ENCODE measurements around the gene MEPCE.
"Not testable (repeated sequence)": the region's sequence is repeated elsewhere in the genome, so short reads cannot be mapped to it uniquely, and the experiment has no call there.

MEPCE gene

DNA sequence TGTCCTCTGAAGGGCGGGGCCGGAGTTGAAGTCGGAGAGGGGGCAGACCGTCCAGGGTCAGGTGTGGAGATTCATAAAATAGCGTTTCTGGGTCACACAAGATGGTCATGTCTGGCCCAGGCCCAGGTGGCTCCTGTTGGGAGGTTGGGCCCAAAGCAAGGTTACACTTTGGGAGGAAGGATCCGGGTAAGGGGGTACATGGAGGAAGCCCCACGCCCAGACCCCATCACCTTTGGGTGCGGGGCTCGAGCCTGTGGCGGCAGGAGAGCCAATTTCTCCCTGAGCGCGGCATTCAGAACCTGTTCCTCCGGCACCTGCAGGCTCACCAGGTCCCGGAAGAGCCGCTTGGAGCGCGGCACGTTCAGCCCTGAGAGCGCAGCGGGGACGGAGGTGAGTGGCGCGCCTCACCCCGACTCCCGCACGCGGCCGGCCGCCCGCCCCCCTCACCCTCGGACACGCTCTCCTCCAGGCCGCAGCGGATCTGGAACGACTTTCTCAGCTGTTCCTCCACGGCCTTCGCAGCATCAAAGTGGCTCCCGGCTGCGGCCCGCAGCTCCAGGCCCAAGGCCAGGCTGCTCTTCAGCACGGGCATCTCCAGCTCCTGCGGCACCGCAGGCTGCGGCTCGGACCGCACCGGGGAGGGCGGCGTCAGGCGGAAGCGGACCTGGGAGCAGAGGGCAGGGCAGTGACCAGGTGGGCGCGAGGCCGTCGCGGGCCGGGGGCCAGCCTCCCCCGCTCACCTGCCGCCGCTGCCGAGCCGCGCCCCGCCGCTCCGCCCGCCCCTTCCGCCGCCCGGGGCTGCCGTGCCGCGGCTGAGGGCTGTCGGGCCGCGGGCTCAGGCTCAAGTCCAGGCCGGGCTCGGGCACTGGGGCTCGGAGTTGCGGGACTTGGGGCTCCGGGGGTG lies 6.0 kb downstream of the MEPCE start:
- no peak for DNase-seq (ENCODE audit: low read depth)
- H3K4me3 ChIP-seq (ENCODE audit: low read depth, low read length): peak overlapping the region; percentile 97
- TF ChIP-seq, protein P1, sequence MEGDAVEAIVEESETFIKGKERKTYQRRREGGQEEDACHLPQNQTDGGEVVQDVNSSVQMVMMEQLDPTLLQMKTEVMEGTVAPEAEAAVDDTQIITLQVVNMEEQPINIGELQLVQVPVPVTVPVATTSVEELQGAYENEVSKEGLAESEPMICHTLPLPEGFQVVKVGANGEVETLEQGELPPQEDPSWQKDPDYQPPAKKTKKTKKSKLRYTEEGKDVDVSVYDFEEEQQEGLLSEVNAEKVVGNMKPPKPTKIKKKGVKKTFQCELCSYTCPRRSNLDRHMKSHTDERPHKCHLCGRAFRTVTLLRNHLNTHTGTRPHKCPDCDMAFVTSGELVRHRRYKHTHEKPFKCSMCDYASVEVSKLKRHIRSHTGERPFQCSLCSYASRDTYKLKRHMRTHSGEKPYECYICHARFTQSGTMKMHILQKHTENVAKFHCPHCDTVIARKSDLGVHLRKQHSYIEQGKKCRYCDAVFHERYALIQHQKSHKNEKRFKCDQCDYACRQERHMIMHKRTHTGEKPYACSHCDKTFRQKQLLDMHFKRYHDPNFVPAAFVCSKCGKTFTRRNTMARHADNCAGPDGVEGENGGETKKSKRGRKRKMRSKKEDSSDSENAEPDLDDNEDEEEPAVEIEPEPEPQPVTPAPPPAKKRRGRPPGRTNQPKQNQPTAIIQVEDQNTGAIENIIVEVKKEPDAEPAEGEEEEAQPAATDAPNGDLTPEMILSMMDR (IDR thresholded peaks at IDR 0.05; ENCODE audit: low read depth, low read length, missing control alignments): no peak

DNA sequence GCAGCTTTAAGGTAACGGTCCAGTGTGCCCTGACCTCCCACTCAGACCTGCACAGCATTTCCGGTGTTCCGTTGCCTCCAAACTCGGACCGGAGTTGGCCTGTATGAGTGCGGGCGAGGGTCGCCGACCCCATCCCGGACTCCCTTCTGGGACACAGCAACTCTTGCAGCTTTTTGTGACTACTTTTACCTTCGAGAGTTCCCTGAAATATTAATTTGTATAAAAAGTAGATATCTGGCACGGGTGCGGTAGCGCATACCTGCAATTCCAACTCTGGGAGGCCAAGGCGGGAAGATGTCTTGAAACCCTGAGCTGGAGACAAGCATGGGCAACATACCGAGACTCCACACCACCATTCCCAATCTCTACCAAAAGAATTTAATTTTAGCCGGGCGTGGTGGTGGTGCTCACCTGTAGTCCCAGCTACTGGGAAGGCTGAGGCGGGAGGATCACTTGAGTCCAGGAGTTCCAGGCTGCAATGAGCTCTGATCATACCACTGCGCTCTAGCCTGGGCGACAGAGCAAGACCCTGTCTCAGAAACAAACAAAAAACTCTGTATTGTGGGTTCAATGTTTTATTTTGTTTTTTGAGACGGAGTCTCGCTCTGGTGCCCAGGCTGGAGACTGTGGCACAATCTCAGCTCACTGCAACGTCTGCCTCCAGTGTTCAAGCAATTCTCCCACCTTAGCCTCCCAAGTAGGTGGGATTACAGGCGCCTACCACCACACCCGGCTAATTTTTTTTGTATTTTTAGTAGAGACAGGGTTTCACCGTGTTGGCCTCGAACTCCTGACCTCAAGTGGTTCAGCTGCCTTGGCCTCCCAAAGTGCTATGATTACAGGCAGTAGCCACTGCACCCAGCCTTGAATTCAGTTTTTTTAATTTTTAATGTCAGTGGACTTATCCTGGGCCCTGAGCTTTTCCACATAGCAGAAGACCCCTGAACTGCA lies 7.8 kb downstream of the MEPCE start:
- no peak overlapping the region for H3K4me3 ChIP-seq (ENCODE audit: low read depth, low read length)
- TF ChIP-seq, protein P1 (IDR thresholded peaks at IDR 0.05; ENCODE audit: low read depth, low read length, missing control alignments): no peak
- no peak for DNase-seq (ENCODE audit: low read depth)

DNA sequence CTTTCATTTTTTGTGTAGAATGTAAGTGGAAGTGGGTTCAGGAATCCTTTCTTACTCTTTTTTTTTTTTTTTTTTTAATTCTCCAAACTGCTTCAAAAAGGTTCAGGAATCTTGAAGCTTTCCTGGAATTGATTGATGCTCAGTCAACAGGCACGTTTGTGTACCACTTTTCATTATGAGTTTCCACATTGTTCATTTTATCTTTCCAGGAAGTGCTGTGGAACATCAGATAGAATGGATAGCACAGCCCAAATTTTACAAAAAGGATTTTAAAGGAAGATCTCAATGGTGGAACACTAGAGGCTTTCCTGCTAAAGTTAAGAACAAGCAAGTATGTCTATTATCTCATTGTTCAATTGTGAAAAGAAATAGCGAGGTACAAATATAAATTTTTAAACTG lies 8.5 kb downstream of the MEPCE start:
- no peak overlapping the region for H3K4me3 ChIP-seq (ENCODE audit: low read depth, low read length)
- TF ChIP-seq, protein P1 (IDR thresholded peaks at IDR 0.05; ENCODE audit: low read depth, low read length, missing control alignments): no peak
- DNase-seq (ENCODE audit: low read depth): no peak

DNA sequence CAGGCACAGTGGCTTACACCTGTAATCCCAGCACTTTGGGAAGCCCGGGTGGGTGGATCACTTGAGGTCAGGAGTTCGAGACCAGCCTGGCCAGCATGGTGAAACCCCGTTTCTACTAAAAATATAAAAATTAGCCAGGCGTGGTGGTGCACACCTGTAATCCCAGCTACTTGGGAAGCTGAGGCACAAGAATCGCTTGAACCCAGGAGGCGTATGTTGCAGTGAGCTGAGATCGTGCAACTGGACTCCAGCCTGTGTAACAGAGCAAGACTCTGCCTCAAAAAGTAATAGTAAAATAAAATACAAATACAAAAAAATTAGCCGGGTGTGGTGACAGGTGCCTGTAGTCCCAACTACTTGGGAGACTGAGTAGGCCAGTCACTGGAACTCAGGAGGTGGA lies 9.1 kb downstream of the MEPCE start:
- not testable (repeated sequence) for DNase-seq (ENCODE audit: low read depth); H3K4me3 ChIP-seq (ENCODE audit: low read depth, low read length)

DNA sequence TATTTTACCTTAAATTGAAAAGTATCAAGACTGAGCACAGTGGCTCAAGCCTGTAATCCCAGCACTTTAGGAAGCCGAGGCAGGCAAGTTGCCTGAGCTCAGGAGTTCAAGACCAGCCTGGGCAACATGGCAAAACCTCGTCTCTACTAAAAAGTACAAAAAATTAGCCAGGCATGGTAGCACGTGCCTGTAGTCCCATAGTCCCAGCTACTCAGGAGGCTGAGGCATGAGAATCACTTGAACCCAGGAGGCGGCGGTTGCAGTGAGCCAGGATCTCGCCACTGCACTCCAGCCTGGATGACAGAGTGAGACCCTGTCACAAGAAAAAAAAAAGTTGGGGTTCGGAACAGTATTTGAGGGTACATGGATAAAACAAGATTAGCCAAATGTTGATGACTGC lies 9.6 kb downstream of the MEPCE start:
- DNase-seq (ENCODE audit: low read depth); H3K4me3 ChIP-seq (ENCODE audit: low read depth, low read length): not testable (repeated sequence)

DNA sequence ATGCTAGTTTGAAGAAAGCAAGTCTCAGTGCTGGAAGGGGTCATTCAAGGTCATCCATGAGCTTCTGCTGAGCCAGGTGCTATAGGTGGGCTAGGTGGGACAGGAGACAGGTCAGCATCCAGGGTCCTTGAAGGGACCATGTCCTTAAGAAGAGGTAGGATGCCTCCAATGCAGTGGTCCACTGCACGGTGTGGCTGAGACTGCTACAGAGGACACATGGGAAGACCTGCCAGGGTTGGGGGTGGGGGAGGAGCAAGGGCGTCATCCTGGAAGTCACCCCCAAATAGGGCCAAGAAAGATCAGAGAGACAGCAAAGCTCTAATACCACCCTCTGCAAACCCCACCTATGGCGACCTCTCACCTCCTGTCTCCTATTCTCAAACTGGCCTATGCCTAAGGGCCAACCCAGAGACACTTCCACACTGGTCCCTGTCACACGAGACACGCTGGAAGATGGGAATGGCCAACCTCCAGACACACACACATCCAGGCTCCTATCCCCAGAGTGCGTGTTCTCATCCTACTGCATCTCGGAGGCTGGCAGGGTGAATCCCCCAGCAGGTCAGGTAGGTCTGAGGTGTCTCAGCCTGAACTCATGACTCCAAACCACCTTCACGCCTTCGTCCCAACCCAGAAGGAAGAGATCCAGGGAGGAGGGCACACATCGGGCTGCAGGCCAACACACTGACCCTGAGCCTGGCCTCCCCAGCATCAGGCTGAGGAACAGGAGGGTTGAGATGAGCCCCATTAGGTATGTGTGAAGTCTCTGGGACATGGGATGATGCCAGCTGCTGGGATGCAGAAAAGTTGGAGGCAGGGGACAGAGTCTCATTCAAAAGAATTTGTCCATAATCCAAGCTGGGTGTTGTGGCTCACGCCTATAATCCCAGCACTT lies 12.3 kb downstream of the MEPCE start:
- DNase-seq (ENCODE audit: low read depth): no peak
- H3K4me3 ChIP-seq (ENCODE audit: low read depth, low read length): no peak overlapping the region
- TF ChIP-seq, protein P1 (IDR thresholded peaks at IDR 0.05; ENCODE audit: low read depth, low read length, missing control alignments): no peak

DNA sequence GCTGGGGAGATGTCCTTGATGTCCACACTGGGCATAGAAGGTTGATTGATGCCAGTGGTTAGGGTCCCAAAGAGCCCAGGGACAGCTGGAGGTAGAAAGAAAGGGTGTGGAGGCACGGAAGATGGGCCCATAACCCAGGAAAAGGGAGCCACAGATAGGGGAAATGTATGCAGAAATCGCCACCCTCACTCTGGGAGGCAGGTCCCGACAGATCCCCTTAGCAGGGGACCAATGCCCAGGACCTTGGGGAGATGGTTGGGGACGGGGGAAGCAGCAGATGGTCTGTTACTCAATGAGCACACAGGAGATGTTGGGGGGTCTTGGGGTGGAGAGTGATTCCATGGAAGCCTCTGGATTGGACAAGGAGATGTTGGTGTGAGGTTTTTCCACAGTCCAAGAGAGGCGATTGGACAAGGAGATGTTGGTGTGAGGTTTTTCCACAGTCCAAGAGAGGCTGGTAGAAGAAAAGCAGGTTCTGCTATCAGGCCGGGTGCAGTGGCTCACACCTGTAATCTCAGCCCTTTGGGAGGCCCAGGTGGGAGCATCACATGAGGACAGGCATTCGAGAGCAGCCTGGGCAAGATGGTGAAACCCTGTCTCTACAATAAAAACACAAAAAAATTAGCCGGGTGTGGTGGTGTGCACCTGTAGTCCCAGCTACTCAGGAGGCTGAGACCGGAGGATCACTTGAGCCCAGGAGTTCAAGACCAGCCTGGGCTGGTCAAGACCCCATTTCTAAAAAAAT lies 13.6 kb downstream of the MEPCE start:
- DNase-seq (ENCODE audit: low read depth): no peak

More for the DNA sequence above, 13.6 kb downstream of the MEPCE start:
- no peak overlapping the region for H3K4me3 ChIP-seq (ENCODE audit: low read depth, low read length)
- TF ChIP-seq, protein P1 (IDR thresholded peaks at IDR 0.05; ENCODE audit: low read depth, low read length, missing control alignments): no peak
